Suprapubic skin (tissue), 4 donors: ENCODE results near the gene TPK1. TPM values are rescaled to one million over a fixed set of nuclear protein-coding genes. Genes with fewer than 3 reads are reported as not detected.
"Not testable (repeated sequence)": the region's sequence is repeated elsewhere in the genome, so short reads cannot be mapped to it uniquely, and the experiment has no call there.

ENCODE experiments used
- DNase-seq, 2 donors: peaks; one replicate each; pipeline ENCODE4 v3.0.0-alpha.2; 2019; ENCODE audit warnings: low spot score in 2 of 2
- H3K27ac ChIP-seq: fragments of 200-600 bp; sonication (generic); one replicate; pipeline ENCODE4 v1.5.1; 2019
- H3K27me3 ChIP-seq: fragments of 200-600 bp; sonication (generic); one replicate; pipeline ENCODE4 v1.5.1; 2019
- H3K36me3 ChIP-seq: fragments of 200-600 bp; sonication (generic); one replicate; pipeline ENCODE4 v1.5.1; 2019
- H3K4me1 ChIP-seq: fragments of 200-600 bp; sonication (generic); one replicate; pipeline ENCODE4 v1.5.1; 2019
- H3K4me3 ChIP-seq: fragments of 200-600 bp; sonication (generic); one replicate; pipeline ENCODE4 v1.5.1; 2019; ENCODE audit warnings: mild to moderate bottlenecking
- H3K9me3 ChIP-seq: fragments of 200-600 bp; sonication (generic); one replicate; pipeline ENCODE4 v1.5.1; 2019
- EP300 ChIP-seq: sonication (generic); formaldehyde crosslinking; IDR thresholded peaks from one replicate; pipeline ENCODE4 v1.6.1; 2017; ENCODE audit warnings: antibody characterized with exemption
- POLR2A ChIP-seq, 2 donors: fragments of 450-650 bp; IDR thresholded peaks; one replicate each; pipeline ENCODE4 v1.6.1; 2017; ENCODE audit warnings: antibody characterized with exemption in 2 of 2, mild to moderate bottlenecking in 2 of 2, moderate library complexity in 2 of 2
- POLR2AphosphoS5 ChIP-seq, 3 donors: sonication (generic); formaldehyde crosslinking; IDR thresholded peaks; one replicate each; pipeline ENCODE4 v1.6.1; 2017; ENCODE audit warnings: antibody characterized with exemption in 3 of 3
- WGBS: methylation state at CpG from one replicate; pipeline ENCODE4 v1.1.5; 2018; 5-methylcytosine and 5-hydroxymethylcytosine counted together
- total RNA-seq, 4 donors: library from RNA; depleted of rRNA; stranded (reverse); fragments of >200 nt; gene quantifications; one replicate each; pipeline ENCODE4 v1.1.0, GENCODE V29; 2016
- TF ChIP-seq, protein P1 (sequence below), 2 donors: fragments of 200-600 bp in 1 of 2; fragments of 450-650 bp in 1 of 2; sonication (generic) in 1 of 2; IDR thresholded peaks; one replicate each; pipeline ENCODE4 v1.5.1; 2016 to 2019; ENCODE audit warnings: antibody characterized with exemption in 2 of 2, mild to moderate bottlenecking in 1 of 2, moderate library complexity in 1 of 2

TPK1 gene
- total RNA-seq, 4 donors from 2014 or later, result 1.4 to 3.9 (median 2.8) TPM

DNA sequence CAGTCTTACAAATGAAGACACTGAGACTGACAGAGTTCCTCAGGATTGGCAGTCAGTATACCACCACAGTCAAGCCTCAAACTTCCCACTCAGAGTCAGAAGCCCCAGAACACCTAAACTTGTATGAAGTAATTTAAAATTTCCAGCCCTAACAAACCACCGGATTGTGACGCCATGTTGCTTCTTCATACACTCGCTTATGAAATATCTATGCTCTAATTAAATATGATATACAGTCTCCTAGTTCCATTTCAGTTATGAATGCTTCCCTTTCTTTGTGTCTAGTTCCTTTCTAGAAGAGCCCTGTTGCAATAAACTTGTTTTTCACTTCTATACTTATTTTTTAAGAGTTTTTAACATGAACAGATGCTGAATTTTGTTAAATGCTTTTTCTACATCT lies 260.4 kb downstream of the TPK1 start:
- WGBS, result 81% methylated on average over 3 of the region's 3 CpGs
- DNase-seq, result no peak
- Histone ChIP-seq H3K9me3 (no peaks in the 10 kb centered on the region), H3K4me1 (no peaks in the 10 kb centered on the region), H3K36me3 (no peaks in the 10 kb centered on the region), H3K27me3 (no peaks in the 10 kb centered on the region), H3K27ac (no peak overlapping the region), H3K4me3 (no peak overlapping the region)
- no peak for TF ChIP-seq POLR2A (IDR thresholded peaks at IDR 0.05)
- TF ChIP-seq POLR2AphosphoS5 (IDR thresholded peaks at IDR 0.05), result no peak
- no peak for TF ChIP-seq EP300
- TF ChIP-seq, protein P1, sequence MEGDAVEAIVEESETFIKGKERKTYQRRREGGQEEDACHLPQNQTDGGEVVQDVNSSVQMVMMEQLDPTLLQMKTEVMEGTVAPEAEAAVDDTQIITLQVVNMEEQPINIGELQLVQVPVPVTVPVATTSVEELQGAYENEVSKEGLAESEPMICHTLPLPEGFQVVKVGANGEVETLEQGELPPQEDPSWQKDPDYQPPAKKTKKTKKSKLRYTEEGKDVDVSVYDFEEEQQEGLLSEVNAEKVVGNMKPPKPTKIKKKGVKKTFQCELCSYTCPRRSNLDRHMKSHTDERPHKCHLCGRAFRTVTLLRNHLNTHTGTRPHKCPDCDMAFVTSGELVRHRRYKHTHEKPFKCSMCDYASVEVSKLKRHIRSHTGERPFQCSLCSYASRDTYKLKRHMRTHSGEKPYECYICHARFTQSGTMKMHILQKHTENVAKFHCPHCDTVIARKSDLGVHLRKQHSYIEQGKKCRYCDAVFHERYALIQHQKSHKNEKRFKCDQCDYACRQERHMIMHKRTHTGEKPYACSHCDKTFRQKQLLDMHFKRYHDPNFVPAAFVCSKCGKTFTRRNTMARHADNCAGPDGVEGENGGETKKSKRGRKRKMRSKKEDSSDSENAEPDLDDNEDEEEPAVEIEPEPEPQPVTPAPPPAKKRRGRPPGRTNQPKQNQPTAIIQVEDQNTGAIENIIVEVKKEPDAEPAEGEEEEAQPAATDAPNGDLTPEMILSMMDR (IDR thresholded peaks at IDR 0.05), result no peak

DNA sequence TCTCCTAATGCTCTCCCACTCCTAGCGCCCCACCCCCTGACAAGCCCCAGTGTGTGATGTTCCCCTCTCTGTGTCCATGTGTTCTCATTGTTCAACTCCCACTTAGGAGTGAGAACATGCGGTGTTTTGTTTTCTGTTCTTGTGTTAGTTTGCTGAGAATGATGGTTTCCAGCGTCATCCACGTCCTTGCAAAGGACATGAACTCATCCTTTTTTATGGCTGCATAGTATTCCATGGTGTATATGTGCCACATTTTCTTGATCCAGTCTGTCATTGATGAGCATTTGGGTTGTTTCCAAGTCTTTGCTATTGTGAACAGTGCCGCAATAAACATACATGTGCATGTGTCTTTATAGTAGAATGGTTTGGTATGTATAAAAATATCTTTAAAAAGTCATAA lies 261.1 kb downstream of the TPK1 start:
- H3K4me1 ChIP-seq, H3K4me3 ChIP-seq, DNase-seq, H3K27ac ChIP-seq, H3K9me3 ChIP-seq, H3K36me3 ChIP-seq, H3K27me3 ChIP-seq: not testable (repeated sequence)
- WGBS, result 95% methylated on average over 5 of the region's 5 CpGs

DNA sequence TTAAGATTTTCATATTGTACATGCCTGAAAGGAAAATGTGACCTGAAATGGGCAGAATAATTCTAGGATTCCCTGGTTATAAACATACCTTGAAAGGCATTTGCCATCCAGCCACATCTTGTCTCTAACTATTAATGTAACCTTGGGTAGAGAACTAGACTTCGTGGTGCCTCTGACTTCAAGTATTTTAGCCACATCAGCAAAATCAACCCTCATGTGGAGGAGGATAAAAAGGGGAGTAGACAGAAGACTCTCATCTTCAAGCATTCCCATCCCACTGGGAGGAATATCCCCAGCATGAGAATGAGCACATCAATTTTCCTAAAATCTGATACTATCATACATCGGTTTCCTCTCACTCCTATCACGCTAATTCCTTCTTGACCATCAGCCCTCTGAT lies 267.6 kb downstream of the TPK1 start:
- H3K9me3 ChIP-seq, result no peaks in the 10 kb centered on the region
- H3K4me1 ChIP-seq, result no peaks in the 10 kb centered on the region
- H3K36me3 ChIP-seq, result no peaks in the 10 kb centered on the region
- no peak overlapping the region for H3K4me3 ChIP-seq
- H3K27me3 ChIP-seq, result no peaks in the 10 kb centered on the region
- no peak overlapping the region for H3K27ac ChIP-seq
- no peak for DNase-seq
- TF ChIP-seq POLR2AphosphoS5 (IDR thresholded peaks at IDR 0.05) (no peak), EP300 (no peak), POLR2A (IDR thresholded peaks at IDR 0.05) (no peak)
- TF ChIP-seq, protein P1 (IDR thresholded peaks at IDR 0.05), result no peak
- 90% methylated on average over 3 of the region's 3 CpGs for WGBS

DNA sequence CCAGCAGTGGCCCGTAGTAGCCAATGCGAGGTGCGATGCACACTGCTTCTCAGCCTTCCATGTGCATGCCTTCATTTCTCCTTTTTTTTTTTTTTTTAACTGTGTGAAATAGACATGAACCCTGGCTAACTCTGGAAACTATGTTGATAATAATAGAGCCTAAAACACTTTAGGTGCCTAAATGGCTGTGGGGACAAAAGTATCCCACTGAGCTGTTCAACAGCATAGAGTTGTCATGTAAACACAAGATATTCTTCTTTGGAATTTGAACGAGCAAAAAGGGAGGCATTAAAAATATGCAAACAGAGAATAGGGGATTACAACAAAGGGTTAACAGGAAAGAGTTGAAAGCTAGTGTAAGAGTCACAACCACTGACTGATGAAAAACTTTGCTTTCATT lies 270.3 kb downstream of the TPK1 start:
- Histone ChIP-seq H3K4me3 (no peak overlapping the region), H3K27ac (no peak overlapping the region), H3K9me3 (no peaks in the 10 kb centered on the region), H3K27me3 (no peaks in the 10 kb centered on the region), H3K4me1 (no peaks in the 10 kb centered on the region), H3K36me3 (no peaks in the 10 kb centered on the region)
- 84% methylated on average over 4 of the region's 4 CpGs for WGBS
- TF ChIP-seq POLR2AphosphoS5 (IDR thresholded peaks at IDR 0.05), result no peak
- TF ChIP-seq EP300, result no peak
- no peak for DNase-seq

DNA sequence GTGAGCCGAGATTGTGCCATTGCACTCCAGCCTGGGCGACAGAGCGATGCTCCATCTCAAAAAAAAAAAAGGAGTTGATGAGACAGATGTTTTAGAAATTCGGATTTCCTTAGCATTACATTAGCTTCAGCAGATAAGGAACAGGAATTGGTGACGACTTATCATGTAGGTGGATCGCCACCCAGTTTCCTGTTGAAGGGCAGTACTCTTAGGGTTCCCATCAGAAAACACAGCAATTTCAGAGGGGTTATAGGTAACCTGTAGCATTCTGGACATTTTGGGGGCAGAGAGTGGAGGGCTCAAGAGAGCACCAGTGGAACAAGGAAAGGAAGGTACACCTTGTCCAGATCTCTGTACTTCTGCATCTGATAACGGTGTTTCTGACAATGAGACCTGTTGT lies 286.0 kb downstream of the TPK1 start:
- no peaks in the 10 kb centered on the region for H3K27me3 ChIP-seq
- WGBS, result 80% methylated on average over 7 of the region's 7 CpGs

DNA sequence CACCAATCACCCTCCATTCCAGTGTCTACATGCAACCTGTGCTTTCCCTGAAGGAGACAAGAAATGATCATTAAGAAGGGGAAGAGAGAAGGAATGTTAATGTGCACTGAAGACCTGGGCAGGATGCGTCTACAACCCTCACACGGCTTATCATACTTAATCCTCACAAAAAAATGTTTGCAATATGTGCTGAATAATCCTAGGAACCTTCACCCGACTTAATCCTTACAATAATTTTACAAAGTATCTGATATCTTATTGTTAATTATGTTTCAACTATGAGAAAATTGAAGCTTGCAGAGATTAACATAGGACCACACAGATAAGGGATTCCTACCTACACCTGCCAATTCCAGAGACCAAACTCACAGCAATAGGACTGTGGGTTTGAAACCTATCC lies 287.3 kb downstream of the TPK1 start:
- H3K4me1 ChIP-seq, result no peaks in the 10 kb centered on the region
- H3K27me3 ChIP-seq, result no peaks in the 10 kb centered on the region
- 92% methylated on average over 3 of the region's 3 CpGs for WGBS
- no peaks in the 10 kb centered on the region for H3K9me3 ChIP-seq
- no peak overlapping the region for H3K4me3 ChIP-seq
- H3K27ac ChIP-seq, result no peak overlapping the region
- H3K36me3 ChIP-seq, result no peaks in the 10 kb centered on the region
- TF ChIP-seq EP300, result no peak
- no peak for TF ChIP-seq POLR2A (IDR thresholded peaks at IDR 0.05)
- TF ChIP-seq POLR2AphosphoS5 (IDR thresholded peaks at IDR 0.05), result no peak
- TF ChIP-seq, protein P1 (IDR thresholded peaks at IDR 0.05), result no peak
- DNase-seq, result no peak

More for the DNA sequence above, 286.0 kb downstream of the TPK1 start:
- H3K9me3 ChIP-seq, result no peaks in the 10 kb centered on the region
- no peak for DNase-seq
- no peak overlapping the region for H3K4me3 ChIP-seq
- H3K4me1 ChIP-seq, result no peaks in the 10 kb centered on the region
- no peaks in the 10 kb centered on the region for H3K36me3 ChIP-seq
- H3K27ac ChIP-seq, result no peak overlapping the region
- TF ChIP-seq POLR2AphosphoS5 (IDR thresholded peaks at IDR 0.05) (no peak), EP300 (no peak), POLR2A (IDR thresholded peaks at IDR 0.05) (no peak)
- TF ChIP-seq, protein P1 (IDR thresholded peaks at IDR 0.05), result no peak
